A549 (cell line): ENCODE results near the gene CCDC85C. TPM values are rescaled to one million over a fixed set of nuclear protein-coding genes. Genes with fewer than 3 reads are reported as not detected.
A peak's percentile ranks its signal among the peaks of the same experiment; 100 is the strongest.

Experiments
- ATAC-seq, 2 experiments: fragments of 200-7000 bp in 1 of 2; fragments of >200 bp in 1 of 2; cut with Nextera tagmentation in 1 of 2; cut with Tn5 transposase in 1 of 2; 3 replicates each; pipeline versions ENCODE4 v1.8.0 to v1.9.1; 2018 to 2020; ENCODE audit warnings: mild to moderate bottlenecking in 1 of 2, moderate library complexity in 1 of 2
- CTCF ChIA-PET: fragments of 300-600 bp; sonication (Branson Sonifier 250); formaldehyde crosslinking; extraction: SDS; loops from one replicate; lab custom pipeline; 2021; ENCODE audit warnings: antibody characterized with exemption, inconsistent platforms; lab: Yijun Ruan, JAX
- POLR2A ChIA-PET: fragments of 350-600 bp; formaldehyde crosslinking; extraction: SDS; loops from one replicate; lab custom pipeline; 2021; ENCODE audit warnings: antibody characterized with exemption, inconsistent platforms; lab: Yijun Ruan, JAX
- DNase-seq, 2 experiments: peaks; one replicate each; pipeline versions ENCODE4 v3.0.0 to v3.0.0-alpha.2; 2011 to 2016; ENCODE audit warnings: low read depth in 1 of 2, low spot score in 1 of 2
- FAIRE-seq: peaks from 2 replicates; lab custom pipeline; 2011; peaks lifted over from hg19 to GRCh38; lab: Jason Lieb, UNC
- H3K27ac ChIP-seq, 2 experiments: fragments of >200 bp; sonication (Bioruptor Twin); formaldehyde crosslinking; 3 replicates each; pipeline ENCODE4 v1.5.1; 2016 to 2017
- H3K4me1 ChIP-seq: fragments of >200 bp; sonication (Bioruptor Twin); formaldehyde crosslinking; 3 replicates; pipeline ENCODE4 v1.6.1; 2016
- H3K4me2 ChIP-seq: fragments of >200 bp; sonication (Bioruptor Twin); formaldehyde crosslinking; 3 replicates; pipeline ENCODE4 v1.6.1; 2016
- H3K4me3 ChIP-seq: fragments of >200 bp; sonication (Bioruptor Twin); formaldehyde crosslinking; 3 replicates; pipeline ENCODE4 v1.5.1; 2016
- H3K9me3 ChIP-seq: fragments of >200 bp; sonication (Bioruptor Twin); formaldehyde crosslinking; 3 replicates; pipeline ENCODE4 v1.6.1; 2016
- BHLHE40 ChIP-seq: IDR thresholded peaks from 2 replicates; pipeline ENCODE4 v1.6.1; 2012; ENCODE audit warnings: low read depth, low read length, inconsistent platforms
- CBX2 ChIP-seq: fragments of 200-600 bp; sonication (generic); IDR thresholded peaks from 2 replicates; pipeline ENCODE4 v1.6.1; 2016; ENCODE audit warnings: low read depth, mild to moderate bottlenecking, borderline replicate concordance
- CBX8 ChIP-seq: fragments of 200-600 bp; sonication (generic); IDR thresholded peaks from 2 replicates; pipeline ENCODE4 v1.6.1; 2016
- CEBPB ChIP-seq, 2 experiments: fragments of >200 bp in 1 of 2; sonication (Bioruptor Twin) in 1 of 2; formaldehyde crosslinking in 1 of 2; IDR thresholded peaks; 2 replicates each; pipeline ENCODE4 v1.6.1; 2012 to 2016
- CHD2 ChIP-seq: fragments of 150-350 bp; IDR thresholded peaks from 2 replicates; pipeline ENCODE4 v1.6.1; 2014; ENCODE audit warnings: low read length; ENCODE audit not compliant: partially characterized antibody
- HDAC2 ChIP-seq: fragments of 200-600 bp; sonication (generic); IDR thresholded peaks from 2 replicates; pipeline ENCODE4 v1.6.1; 2016
- HOXB5 ChIP-seq: fragments of 250-450 bp; sonication (Bioruptor Pico); IDR thresholded peaks from 2 replicates; pipeline ENCODE4 v1.5.0; 2020; ENCODE audit warnings: mild to moderate bottlenecking, moderate library complexity
- JUN ChIP-seq, 2 experiments: fragments of >200 bp; sonication (Bioruptor Twin); formaldehyde crosslinking; IDR thresholded peaks; 2 replicates in 1 of 2; 3 replicates in 1 of 2; pipeline ENCODE4 v1.6.1; 2016 to 2017
- MAX ChIP-seq: IDR thresholded peaks from 2 replicates; pipeline ENCODE4 v1.6.1; 2012
- MAZ ChIP-seq: fragments of 150-350 bp; IDR thresholded peaks from 2 replicates; pipeline ENCODE4 v1.6.1; 2014; ENCODE audit warnings: antibody characterized with exemption, low read depth, low read length, borderline replicate concordance
- MYC ChIP-seq: IDR thresholded peaks from 2 replicates; pipeline ENCODE4 v1.6.1; 2012; ENCODE audit warnings: mild to moderate bottlenecking, inconsistent platforms, low read length, improper control_type of control experiment, borderline replicate concordance
- RNF2 ChIP-seq: fragments of 200-600 bp; sonication (generic); IDR thresholded peaks from 2 replicates; pipeline ENCODE4 v1.6.1; 2016; ENCODE audit warnings: low read depth, mild to moderate bottlenecking, antibody characterized with exemption, moderate library complexity, borderline replicate concordance
- SMC3 ChIP-seq: fragments of >200 bp; sonication (Bioruptor Twin); formaldehyde crosslinking; IDR thresholded peaks from 3 replicates; pipeline ENCODE4 v1.6.1; 2018; ENCODE audit warnings: inconsistent platforms
- SREBF2 ChIP-seq: fragments of 450-650 bp; IDR thresholded peaks from 2 replicates; pipeline ENCODE4 v1.6.1; 2014; ENCODE audit warnings: mild to moderate bottlenecking, moderate library complexity
- ZFP36 ChIP-seq: fragments of 450-650 bp; IDR thresholded peaks from 2 replicates; pipeline ENCODE4 v1.6.1; 2014; ENCODE audit warnings: borderline replicate concordance; ENCODE audit not compliant: partially characterized antibody
- ZSCAN20 ChIP-seq: fragments of 250-450 bp; sonication (Bioruptor Pico); IDR thresholded peaks from 2 replicates; pipeline ENCODE4 v1.8.0; 2022; ENCODE audit warnings: mild to moderate bottlenecking, moderate library complexity
- WGBS: methylation state at CpG from one replicate; pipeline ENCODE4 v1.1.6; 2017; ENCODE audit errors: missing lambda C conversion rate; 5-methylcytosine and 5-hydroxymethylcytosine counted together
- polyA plus RNA-seq, 4 experiments: library from polyadenylated mRNA; depleted of rRNA in 3 of 4; stranded (reverse); fragments of >200 nt; fragmentation: RNase III in 1 of 4; extraction: RNeasy Plus Mini Kit Qiagen cat#74134 plus additional on column Dnase treatment in 1 of 4; gene quantifications; 2 replicates in 3 of 4; 3 replicates in 1 of 4; pipeline ENCODE4 v1.2.3, GENCODE V29; 2011 to 2017
- TF ChIP-seq, protein P1 (sequence below): fragments of >200 bp; sonication (Bioruptor Twin); formaldehyde crosslinking; IDR thresholded peaks from 2 replicates; pipeline ENCODE4 v1.6.1; 2016
- TF ChIP-seq, protein P2 (sequence below): fragments of 200-600 bp; sonication (generic); IDR thresholded peaks from 2 replicates; pipeline ENCODE4 v1.6.1; 2016; ENCODE audit warnings: antibody characterized with exemption, mild to moderate bottlenecking, moderate library complexity
- TF ChIP-seq, protein P3 (sequence below): fragments of >200 bp; sonication (Bioruptor Twin); formaldehyde crosslinking; IDR thresholded peaks from 3 replicates; pipeline ENCODE4 v1.5.1; 2016

Gene CCDC85C
- polyA plus RNA-seq, 2 of the 4 experiments (the other 2 are of a cell fraction), result 11.4 to 31.4 TPM

DNA sequence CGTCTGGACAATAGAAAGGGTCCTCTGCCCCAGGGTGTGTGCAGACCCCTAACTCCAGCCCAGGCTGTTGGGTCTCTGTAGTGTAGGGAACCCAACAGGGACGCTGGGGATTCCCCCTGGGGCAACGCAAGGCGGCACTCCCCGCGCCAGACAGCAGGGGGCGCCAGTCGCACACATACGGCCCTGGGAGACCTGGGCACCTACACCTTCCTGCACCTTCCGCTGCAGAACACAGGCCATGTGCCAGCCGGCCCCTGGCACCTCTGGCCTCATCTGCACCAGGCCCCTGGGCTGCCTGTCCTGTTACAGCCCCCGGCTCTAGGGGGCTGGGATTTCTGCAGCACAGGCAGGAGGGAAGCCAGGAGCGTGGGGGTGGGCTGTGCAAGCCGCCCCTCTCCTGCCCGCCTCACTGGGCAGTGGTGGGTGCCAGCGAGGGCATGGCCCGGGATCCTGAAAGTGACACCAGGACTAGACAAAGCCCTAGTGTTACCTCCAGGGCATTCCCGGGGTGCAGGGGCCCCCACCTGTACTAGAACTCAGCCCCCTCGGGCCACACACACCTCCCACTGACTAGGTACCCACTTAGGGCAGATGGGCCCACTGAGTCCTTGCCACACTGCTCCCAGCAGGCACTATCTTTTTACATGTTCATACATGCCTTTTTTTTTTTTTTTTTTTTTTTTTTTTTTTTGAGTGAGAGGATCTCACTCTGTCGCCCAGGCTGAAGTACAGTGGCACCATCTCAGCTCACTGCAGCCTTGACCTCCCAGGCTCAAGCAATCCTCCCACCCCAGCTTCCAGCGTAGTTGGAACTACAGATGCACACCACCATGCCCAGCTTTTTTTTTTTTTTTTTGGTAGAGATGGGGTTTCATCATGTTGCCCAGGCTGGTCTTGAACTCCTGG is 85.3 kb downstream of the CCDC85C start (continued):
- TF ChIP-seq MAX, result peak; percentile 48
- peak; percentile 93 for TF ChIP-seq SMC3
- TF ChIP-seq, protein P1, sequence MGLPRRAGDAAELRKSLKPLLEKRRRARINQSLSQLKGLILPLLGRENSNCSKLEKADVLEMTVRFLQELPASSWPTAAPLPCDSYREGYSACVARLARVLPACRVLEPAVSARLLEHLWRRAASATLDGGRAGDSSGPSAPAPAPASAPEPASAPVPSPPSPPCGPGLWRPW, result no peak
- no peak for TF ChIP-seq HOXB5
- TF ChIP-seq, protein P2, sequence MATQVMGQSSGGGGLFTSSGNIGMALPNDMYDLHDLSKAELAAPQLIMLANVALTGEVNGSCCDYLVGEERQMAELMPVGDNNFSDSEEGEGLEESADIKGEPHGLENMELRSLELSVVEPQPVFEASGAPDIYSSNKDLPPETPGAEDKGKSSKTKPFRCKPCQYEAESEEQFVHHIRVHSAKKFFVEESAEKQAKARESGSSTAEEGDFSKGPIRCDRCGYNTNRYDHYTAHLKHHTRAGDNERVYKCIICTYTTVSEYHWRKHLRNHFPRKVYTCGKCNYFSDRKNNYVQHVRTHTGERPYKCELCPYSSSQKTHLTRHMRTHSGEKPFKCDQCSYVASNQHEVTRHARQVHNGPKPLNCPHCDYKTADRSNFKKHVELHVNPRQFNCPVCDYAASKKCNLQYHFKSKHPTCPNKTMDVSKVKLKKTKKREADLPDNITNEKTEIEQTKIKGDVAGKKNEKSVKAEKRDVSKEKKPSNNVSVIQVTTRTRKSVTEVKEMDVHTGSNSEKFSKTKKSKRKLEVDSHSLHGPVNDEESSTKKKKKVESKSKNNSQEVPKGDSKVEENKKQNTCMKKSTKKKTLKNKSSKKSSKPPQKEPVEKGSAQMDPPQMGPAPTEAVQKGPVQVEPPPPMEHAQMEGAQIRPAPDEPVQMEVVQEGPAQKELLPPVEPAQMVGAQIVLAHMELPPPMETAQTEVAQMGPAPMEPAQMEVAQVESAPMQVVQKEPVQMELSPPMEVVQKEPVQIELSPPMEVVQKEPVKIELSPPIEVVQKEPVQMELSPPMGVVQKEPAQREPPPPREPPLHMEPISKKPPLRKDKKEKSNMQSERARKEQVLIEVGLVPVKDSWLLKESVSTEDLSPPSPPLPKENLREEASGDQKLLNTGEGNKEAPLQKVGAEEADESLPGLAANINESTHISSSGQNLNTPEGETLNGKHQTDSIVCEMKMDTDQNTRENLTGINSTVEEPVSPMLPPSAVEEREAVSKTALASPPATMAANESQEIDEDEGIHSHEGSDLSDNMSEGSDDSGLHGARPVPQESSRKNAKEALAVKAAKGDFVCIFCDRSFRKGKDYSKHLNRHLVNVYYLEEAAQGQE, result no peak
- no peak for TF ChIP-seq BHLHE40
- TF ChIP-seq MYC, result no peak
- TF ChIP-seq, protein P3, sequence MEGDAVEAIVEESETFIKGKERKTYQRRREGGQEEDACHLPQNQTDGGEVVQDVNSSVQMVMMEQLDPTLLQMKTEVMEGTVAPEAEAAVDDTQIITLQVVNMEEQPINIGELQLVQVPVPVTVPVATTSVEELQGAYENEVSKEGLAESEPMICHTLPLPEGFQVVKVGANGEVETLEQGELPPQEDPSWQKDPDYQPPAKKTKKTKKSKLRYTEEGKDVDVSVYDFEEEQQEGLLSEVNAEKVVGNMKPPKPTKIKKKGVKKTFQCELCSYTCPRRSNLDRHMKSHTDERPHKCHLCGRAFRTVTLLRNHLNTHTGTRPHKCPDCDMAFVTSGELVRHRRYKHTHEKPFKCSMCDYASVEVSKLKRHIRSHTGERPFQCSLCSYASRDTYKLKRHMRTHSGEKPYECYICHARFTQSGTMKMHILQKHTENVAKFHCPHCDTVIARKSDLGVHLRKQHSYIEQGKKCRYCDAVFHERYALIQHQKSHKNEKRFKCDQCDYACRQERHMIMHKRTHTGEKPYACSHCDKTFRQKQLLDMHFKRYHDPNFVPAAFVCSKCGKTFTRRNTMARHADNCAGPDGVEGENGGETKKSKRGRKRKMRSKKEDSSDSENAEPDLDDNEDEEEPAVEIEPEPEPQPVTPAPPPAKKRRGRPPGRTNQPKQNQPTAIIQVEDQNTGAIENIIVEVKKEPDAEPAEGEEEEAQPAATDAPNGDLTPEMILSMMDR, result peak; percentile 91
- TF ChIP-seq, all 56 proteins: peak for 4

DNA sequence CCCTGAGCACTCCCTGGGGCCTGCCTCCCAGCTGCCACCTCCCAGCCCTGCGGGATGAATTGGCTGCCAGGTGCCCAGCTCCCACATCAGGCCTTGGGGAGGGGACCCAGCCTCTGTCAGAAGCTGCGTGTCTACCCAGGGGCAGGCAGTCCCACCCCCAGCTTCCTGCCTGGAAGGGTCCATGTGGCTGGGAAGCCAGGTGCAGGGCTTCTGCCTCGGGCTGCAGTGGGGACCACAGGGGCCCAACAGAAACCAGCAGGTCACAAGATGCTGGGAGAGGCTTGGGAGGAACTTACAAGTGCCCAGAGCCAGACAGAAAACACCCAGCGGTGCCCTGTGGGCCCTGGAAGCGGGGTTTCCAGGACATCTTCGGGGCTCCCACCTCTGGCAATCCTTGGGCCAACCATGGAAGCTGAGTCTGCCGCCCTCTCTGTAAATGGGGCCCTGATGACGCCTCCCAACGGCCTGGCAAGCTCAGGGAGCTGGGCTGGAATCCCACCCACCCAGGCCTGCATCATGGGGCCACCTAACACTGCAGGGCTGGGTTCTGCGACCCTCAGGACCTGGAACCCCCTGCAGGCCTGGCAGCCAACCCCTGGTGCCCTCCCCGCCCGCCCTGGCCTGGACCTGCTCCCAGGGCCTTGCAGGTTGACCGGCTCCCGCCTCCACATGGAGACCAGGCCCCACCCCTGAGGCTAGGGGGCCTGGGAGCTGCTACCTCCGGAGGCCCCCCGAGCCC is 86.2 kb downstream of the CCDC85C start:
- Histone ChIP-seq H3K27ac (peak overlapping the region in 1 of 2 experiments; percentile 58; a peak in 3 of 6 replicates), H3K9me3 (no peaks in the 10 kb centered on the region), H3K4me2 (no peak overlapping the region), H3K4me3 (no peak overlapping the region), H3K4me1 (peaks cover 16% of the 10 kb centered on the region)
- ATAC-seq (peak in 1 of 2 experiments; percentile 1; a peak in 3 of 6 replicates), FAIRE-seq (no peak), DNase-seq (no peak)
- POLR2A ChIA-PET, result no interaction called here
- no peak for TF ChIP-seq HDAC2
- no peak for TF ChIP-seq CBX2
- TF ChIP-seq ZFP36, result no peak
- TF ChIP-seq MAZ, result no peak
- no peak for TF ChIP-seq CHD2
- TF ChIP-seq, protein P1, result no peak
- TF ChIP-seq HOXB5, result no peak
- no peak for TF ChIP-seq SREBF2
- no peak for TF ChIP-seq CBX8
- no peak for TF ChIP-seq RNF2
- no peak for TF ChIP-seq CEBPB (IDR thresholded peaks at IDR 0.05)
- no peak for TF ChIP-seq JUN (IDR thresholded peaks at IDR 0.05)
- no peak for TF ChIP-seq ZSCAN20
- 92% methylated on average over 2 of the region's 16 CpGs for WGBS
- CTCF ChIA-PET, result interaction anchor here (0.7 to 2.1 kb wide), 38 partner anchors 10 to 430 kb away, joined by 3 to 11 read pairs (median 4); partner anchors contain the start of gene CCDC85C
